HEK293T (cell line): Measurements from ENCODE around the gene CDKN3.

Experiments
- ARNT ChIP-seq: fragments of 450-650 bp; IDR thresholded peaks from 2 replicates; pipeline ENCODE4 v1.6.1; 2017; ENCODE audit warnings: mild to moderate bottlenecking
- FOXA1 ChIP-seq: fragments of 450-650 bp; IDR thresholded peaks from 2 replicates; pipeline ENCODE4 v1.6.1; 2016; ENCODE audit warnings: mild to moderate bottlenecking
- FOXK2 ChIP-seq: fragments of 450-650 bp; IDR thresholded peaks from 2 replicates; pipeline ENCODE4 v1.6.1; 2016; ENCODE audit warnings: mild to moderate bottlenecking
- SP1 ChIP-seq: fragments of 450-650 bp; IDR thresholded peaks from 2 replicates; pipeline ENCODE4 v1.6.1; 2017
- TARDBP ChIP-seq: fragments of 450-650 bp; IDR thresholded peaks from 2 replicates; pipeline ENCODE4 v1.6.1; 2016

DNA sequence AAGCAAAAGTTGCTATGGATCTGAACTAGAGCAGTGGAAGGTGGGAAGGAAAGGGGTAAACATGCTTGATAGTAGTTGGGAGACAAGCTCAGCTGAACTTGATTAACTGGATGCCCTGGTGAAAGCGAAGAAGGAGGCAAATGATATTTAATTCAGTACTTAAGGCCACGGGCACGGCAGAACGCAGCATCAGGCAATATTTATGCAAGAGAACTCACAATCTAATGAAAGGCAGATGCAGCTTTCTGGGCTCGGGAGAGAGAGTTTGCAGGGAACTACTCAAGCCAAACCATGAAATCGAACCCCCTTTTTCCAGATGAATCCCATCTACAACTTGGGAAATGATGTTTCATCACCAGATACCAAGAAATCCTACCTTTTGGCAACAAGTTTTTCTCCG lies 47.9 kb downstream of the CDKN3 start:
- TF ChIP-seq ARNT (no peak), SP1 (no peak), FOXA1 (no peak), TARDBP (no peak), FOXK2 (no peak)
